Adrenal gland (tissue), 5 donors: ENCODE data around the gene PPM1L.

Experiments
- POLR2A ChIP-seq, 2 donors: fragments of 450-650 bp; IDR thresholded peaks; one replicate each; pipeline ENCODE4 v1.6.1; 2017; ENCODE audit warnings: antibody characterized with exemption in 2 of 2, mild to moderate bottlenecking in 2 of 2, moderate library complexity in 1 of 2
- TF ChIP-seq, protein P1 (sequence below), 6 experiments: fragments of 450-650 bp in 4 of 6; fragments of 200-600 bp in 2 of 6; sonication (generic) in 1 of 6; IDR thresholded peaks; 1 replicate in 5 of 6; 2 replicates in 1 of 6; pipeline versions ENCODE4 v1.5.1 to v1.8.0; 2016 to 2021; ENCODE audit warnings: antibody characterized with exemption in 6 of 6, mild to moderate bottlenecking in 2 of 6, moderate library complexity in 1 of 6
- donor health status: DM: no; HTN: no; CAD: no.

DNA sequence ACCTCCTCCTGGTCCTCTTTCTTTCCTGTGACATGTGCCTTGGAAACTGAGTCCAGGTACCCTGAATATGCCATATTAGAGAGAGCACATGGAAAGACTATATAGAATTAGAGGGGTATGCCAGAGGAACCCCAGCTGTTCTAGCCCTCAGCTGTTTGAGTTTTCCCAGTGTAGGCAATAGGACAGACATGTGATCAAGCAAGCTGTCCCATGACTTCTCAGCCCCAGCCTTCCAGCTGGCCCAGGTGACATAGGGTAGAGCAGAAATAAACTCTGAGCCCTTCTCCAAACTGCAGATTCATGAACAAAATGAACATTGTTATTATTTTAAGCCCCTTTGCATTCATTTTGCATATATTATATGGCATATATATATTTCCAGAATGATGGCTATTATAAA lies 118.7 kb downstream of the PPM1L start:
- no peak for TF ChIP-seq POLR2A (IDR thresholded peaks at IDR 0.05)
- TF ChIP-seq, protein P1, sequence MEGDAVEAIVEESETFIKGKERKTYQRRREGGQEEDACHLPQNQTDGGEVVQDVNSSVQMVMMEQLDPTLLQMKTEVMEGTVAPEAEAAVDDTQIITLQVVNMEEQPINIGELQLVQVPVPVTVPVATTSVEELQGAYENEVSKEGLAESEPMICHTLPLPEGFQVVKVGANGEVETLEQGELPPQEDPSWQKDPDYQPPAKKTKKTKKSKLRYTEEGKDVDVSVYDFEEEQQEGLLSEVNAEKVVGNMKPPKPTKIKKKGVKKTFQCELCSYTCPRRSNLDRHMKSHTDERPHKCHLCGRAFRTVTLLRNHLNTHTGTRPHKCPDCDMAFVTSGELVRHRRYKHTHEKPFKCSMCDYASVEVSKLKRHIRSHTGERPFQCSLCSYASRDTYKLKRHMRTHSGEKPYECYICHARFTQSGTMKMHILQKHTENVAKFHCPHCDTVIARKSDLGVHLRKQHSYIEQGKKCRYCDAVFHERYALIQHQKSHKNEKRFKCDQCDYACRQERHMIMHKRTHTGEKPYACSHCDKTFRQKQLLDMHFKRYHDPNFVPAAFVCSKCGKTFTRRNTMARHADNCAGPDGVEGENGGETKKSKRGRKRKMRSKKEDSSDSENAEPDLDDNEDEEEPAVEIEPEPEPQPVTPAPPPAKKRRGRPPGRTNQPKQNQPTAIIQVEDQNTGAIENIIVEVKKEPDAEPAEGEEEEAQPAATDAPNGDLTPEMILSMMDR (IDR thresholded peaks at IDR 0.05) = no peak
